Stimulated activated CD8-positive, alpha-beta memory T cell treated with anti-CD3 and anti-CD28 coated beads, Interleukin-12 subunit alpha, Interleukin-12 subunit beta, amount 100 ng/mL, for 1 hour (primary cell): ENCODE results near the gene TCF12.

Experiments
- DNase-seq: peaks from one replicate; pipeline ENCODE4 v3.0.0-alpha.2; 2020; ENCODE audit warnings: low read depth

TCF12 gene

DNA sequence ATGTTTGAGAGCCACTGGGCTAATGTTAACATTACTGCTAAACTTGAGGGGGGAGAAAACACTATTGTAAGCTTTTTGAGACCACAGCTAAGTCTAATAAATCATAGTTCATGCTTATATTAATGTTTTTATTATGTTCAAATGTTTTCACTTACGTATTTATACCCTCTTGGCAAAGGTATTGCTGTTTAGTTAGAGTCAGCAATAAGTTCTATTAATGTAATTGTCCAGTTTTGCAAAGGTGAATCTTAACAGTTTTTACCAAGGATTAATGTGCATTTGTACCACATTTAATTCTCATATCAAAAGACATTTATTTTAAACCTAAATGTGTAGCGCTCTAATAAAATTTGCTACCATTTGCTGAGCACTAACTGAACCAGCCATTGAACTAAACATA, 251.2 kb downstream of the TCF12 start:
- DNase-seq = no peak

GRCh38 chr15:57171426-57171825, 253.0 kb downstream of the TCF12 start:
- DNase-seq = no peak

DNA sequence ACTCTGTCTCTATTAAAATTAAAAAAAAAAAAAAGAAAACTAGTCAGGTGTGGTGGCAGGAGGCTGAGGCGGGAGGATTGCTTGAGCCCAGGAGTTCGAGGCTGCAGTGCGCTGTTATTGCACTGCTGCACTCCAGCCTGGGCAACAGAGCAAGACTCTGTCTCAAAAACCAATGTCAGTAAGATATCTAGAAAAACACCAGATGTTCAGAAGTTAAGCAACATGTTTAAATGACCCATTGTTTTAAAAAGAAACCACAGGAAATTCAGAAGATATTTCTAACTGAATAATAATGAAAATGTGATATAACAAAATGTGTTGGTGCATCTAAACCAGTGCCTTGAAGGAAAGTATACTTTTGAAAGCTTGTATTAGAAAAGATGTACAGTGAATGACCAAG, 254.5 kb downstream of the TCF12 start:
- no peak for DNase-seq

DNA sequence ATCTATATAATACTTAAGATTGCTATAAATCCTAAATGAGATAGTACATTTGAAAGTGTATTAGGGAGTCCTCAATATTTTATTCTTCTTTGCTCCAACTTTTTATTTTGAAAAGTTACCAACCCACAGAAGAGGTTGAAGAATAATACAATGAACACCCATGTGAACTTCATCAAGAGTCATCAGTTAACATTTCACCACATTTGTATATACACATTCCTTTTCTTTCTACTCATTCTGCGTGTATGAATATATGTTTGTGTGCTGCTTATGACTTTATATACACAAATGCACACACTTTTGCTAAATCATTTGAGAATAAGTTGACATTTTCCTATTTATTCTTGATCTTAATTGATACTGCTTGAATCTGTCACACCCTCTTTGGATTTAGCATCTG, 264.6 kb downstream of the TCF12 start:
- no peak for DNase-seq

- DNase-seq = no peak
These were observed 265.3 kb downstream of the TCF12 start for GRCh38 chr15:57183614-57184344.

DNA sequence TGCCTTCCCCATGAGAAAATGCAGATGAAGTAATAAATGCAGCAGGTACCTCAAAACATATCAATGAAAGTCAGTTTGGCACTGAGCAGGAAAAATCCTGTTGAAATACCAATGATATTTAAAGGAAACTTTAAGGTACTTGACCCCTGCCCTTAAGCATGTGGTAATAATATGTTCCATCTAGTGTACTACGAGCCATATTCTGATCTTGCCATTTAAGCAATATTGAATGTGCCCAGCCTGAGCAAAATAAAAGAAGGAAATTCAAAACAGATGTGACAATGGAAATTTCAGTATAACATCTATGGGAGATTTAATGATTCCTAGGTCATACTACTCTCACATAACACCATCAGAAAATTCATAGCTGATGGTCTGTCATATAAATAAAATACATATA, 266.1 kb downstream of the TCF12 start:
- no peak for DNase-seq

- no peak for DNase-seq
These were observed 267.1 kb downstream of the TCF12 start for GRCh38 chr15:57185507-57186074.

GRCh38 chr15:57189466-57189865, 271.0 kb downstream of the TCF12 start:
- DNase-seq = no peak

DNA sequence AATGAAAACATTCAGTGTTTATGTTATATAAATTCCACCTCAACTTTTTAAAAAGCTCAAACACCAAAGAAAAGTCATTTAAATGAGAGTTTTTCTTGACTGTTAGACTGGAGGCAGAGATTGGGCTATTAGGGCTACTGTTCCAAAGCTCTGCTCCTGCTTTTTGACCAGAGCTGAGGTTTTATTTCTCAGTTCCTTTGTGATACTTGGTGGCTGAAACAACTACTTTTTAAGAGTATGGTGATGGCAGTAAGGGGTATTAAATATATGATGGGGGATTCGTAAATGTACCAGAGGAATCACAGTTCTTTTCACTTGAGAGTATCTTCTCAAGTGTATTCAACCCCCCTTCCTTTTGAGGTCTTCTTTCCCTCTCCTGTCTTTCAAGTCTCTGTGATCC, 271.8 kb downstream of the TCF12 start:
- DNase-seq = no peak

- DNase-seq = no peak
These were observed 274.7 kb downstream of the TCF12 start for GRCh38 chr15:57193161-57193560.

GRCh38 chr15:57195326-57195725, 276.9 kb downstream of the TCF12 start:
- DNase-seq = no peak

GRCh38 chr15:57196865-57197264, 278.4 kb downstream of the TCF12 start:
- no peak for DNase-seq

- DNase-seq = no peak
These were observed 279.7 kb downstream of the TCF12 start for GRCh38 chr15:57198131-57198530.

- DNase-seq = no peak
These were observed 280.3 kb downstream of the TCF12 start for GRCh38 chr15:57198654-57199291.

DNA sequence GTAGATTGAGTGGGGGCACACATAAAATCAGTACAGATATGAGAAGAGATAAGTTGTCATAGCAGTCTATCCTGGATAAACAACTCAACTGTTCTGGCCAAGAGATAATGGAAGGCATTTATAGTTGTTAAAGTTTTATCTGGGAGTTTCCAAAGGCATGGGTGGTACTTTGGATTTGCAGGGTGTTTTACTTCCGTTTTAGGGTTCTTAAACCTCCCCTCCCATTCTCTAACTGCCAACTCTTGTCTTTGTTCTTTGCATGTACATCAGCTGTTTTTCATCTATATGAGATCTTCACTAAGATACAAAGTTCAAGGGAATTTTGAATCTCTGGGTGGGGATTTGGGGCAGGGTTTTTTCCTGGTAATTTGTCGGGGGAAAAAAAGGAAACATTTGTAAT, 283.1 kb downstream of the TCF12 start:
- DNase-seq = no peak

DNA sequence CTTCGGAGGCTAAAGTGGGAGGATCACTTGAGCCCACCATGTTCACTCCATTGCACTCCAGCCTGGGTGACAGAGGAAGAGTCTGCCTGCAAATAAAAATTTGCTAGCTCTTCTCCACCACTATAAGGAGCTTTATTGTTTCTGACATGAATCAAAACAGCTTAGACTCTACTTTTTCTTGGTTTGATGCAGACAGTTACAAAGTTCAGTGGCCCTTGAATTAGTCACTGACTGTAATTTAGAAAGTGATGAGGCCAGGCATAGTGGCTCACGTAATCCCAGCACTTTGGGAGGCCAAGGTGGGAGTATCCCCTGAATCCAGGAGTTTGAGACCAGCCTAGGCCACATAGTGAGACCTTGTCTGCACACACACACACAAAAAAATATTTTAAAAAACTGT, 285.5 kb downstream of the TCF12 start:
- DNase-seq = no peak

DNA sequence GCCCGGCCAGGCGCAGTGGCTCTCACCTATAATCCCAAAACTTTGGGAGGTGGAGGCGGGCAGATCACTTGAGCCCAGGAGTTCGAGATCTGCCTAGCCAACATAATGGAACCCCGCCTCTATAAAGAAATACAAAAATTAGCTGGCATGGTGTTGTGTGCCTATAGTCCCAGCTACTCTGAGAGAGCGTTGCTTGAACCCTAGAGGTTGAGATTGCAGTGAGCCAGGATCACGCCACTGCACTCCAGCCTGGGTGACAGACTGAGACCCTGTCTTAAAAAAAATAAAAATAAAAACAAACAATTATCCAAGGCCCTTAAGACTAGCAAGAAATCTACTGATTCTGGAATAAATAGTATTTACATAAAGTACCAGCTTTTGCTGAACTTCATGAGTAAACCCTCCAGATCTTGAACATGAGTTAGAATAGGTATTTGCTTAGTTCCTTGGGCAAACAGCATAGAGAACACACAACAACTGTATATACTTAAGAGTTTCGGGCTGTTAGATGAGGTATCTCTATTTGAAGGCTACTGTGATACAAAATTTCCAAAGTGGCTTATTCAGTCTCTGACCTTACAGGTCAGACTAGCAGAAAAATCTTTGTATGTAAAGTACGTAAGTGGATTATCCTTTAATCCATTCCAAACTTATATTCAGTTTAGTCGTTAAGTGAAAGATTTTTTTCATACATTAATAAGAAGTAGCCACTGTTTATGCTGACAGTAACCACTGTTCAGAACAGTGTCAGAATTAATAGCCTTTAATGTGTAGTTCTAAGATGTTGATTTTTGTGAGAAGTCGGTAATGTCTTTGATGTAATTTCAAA, 286.8 kb downstream of the TCF12 start:
- DNase-seq = no peak

DNA sequence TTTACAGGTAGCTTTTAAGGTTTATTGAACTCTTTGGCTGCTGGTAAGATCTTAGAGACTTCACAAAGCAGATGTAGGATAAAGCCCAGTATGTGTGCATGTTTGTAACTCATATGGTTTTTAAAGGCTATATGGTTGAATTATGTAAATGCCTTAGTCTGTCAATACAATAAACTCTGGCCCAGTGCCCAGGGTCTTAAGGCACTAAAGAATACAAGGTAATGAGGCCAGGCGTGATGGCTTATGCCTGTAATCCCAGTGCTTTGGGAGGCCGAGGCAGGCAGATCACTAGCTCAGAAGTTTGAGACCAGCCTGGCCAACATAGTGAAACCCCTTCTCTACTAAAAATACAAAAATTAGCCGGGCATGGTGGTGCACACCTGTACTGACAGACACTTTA, 287.6 kb downstream of the TCF12 start:
- no peak for DNase-seq

DNA sequence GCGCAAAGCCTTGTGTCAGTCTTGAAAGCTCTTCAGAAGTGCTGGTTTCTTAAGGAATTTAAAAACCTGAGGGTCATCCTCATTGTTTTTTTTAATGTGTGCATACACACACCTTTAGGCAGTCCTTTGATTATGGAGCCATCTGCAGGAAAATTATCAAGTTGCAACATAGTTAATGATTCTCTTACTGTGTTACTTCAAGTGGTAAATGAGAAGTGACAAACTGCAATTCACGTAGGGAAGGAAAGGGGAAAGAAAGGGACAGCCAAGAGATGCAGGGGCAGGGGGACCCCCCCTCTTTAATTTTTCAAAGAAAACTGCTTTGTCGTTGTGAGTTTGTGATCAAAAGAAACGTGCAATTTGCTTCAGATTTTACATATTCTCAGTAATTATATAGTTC, 295.4 kb downstream of the TCF12 start:
- DNase-seq = no peak

DNA sequence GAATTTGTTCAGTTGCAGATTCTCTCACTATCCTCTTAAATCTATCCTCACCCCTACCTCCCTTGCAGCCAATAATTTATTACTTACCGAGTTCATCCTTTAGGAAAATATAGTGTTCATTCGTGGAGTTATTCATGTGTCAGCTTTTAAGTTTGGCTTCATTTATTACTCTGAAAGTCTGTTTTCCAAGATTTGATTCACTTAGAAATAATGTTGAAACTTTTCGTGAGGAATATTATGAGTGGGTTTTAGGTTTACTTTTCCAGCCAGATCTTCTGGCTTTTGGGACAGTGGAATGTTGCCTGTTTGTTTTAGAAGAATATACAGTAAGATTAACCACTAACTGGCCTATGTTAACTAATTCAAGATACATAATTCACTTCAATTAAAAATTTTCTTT, 296.9 kb downstream of the TCF12 start:
- no peak for DNase-seq

DNA sequence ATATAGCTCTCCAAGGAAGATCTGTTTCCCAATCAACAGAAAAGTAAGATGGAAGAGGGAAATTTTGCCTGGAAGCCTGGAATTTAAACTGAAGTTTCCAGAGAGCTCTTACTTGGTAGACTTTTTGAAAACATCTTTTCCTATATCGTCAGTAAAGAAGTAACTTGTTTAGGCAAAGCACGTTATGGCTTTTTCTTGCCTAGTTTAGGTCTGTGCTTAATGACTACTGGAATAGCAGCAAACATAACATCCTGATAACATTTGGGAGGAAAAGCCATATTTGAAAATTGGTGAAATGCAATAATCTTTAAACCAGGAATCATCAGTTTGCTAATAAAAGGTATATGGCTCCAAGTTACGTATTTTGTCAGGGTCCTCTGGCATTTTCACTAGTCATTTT, 297.4 kb downstream of the TCF12 start:
- DNase-seq = no peak

DNA sequence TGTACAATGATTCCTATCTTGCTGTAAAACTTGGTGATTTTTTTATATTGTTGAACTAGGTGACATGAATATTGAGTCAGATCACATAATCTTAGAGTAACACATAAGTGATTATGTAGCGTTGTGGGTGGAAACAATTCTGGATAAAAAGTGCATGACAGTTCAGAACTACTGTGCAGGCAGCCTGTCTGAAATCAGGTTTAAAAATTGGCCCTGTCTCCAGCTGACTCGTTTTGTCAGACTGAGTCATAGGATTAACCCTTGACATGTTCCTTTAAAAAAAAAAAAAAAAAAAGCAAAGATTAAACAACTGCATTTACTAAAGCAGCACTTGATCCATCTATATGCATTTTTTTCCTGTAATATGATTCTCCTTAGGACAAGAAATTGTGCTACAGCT, 297.8 kb downstream of the TCF12 start:
- no peak for DNase-seq
